ENCODE measurements around the gene H1-8. TPM values are rescaled to one million over a fixed set of nuclear protein-coding genes. Genes with fewer than 3 reads are reported as not detected.
"Not testable (repeated sequence)": the region's sequence is repeated elsewhere in the genome, so short reads cannot be mapped to it uniquely, and the experiment has no call there.

The H1-8 gene
- total and polyA plus RNA-seq, 2 experiments from 2014 or later = not detected

GRCh38 chr3:129514110-129514509, 28.9 kb upstream of the H1-8 start:
- Histone ChIP-seq H3K36me3 (no peaks in the 10 kb centered on the region), H3K4me1 (ENCODE audit: low read depth) (peaks cover 7% of the 10 kb centered on the region), H3K27ac (peak overlapping the region; percentile 16), H3K9me3 (ENCODE audit: low read depth) (no peaks in the 10 kb centered on the region), H3K4me3 (no peak overlapping the region), H3K27me3 (no peaks in the 10 kb centered on the region)
- no peak for TF ChIP-seq CTCF (IDR thresholded peaks at IDR 0.05; ENCODE audit: low read depth, low read length)
- DNase-seq (ENCODE audit: low read depth in 1 of 2, low spot score in 1 of 2) = no peak

- H3K9me3 ChIP-seq (ENCODE audit: low read depth) = no peaks in the 10 kb centered on the region
- no peak overlapping the region for H3K27ac ChIP-seq
- H3K4me1 ChIP-seq (ENCODE audit: low read depth) = peaks cover 7% of the 10 kb centered on the region
- H3K36me3 ChIP-seq = no peaks in the 10 kb centered on the region
- DNase-seq (ENCODE audit: low read depth in 1 of 2, low spot score in 1 of 2) = no peak
- TF ChIP-seq CTCF (IDR thresholded peaks at IDR 0.05; ENCODE audit: low read depth, low read length) = no peak
- no peaks in the 10 kb centered on the region for H3K27me3 ChIP-seq
- no peak overlapping the region for H3K4me3 ChIP-seq
Observed at GRCh38 chr3:129514563-129514962, 28.4 kb upstream of the H1-8 start.

- not testable (repeated sequence) for H3K36me3 ChIP-seq; DNase-seq (ENCODE audit: low read depth in 1 of 2, low spot score in 1 of 2); H3K27ac ChIP-seq
Observed at GRCh38 chr3:129515108-129515820, 27.7 kb upstream of the H1-8 start.

GRCh38 chr3:129515821-129516432, 27.0 kb upstream of the H1-8 start:
- DNase-seq (ENCODE audit: low read depth in 1 of 2, low spot score in 1 of 2); H3K36me3 ChIP-seq; H3K4me3 ChIP-seq; H3K4me1 ChIP-seq (ENCODE audit: low read depth); H3K27me3 ChIP-seq; H3K27ac ChIP-seq; H3K9me3 ChIP-seq (ENCODE audit: low read depth): not testable (repeated sequence)

More at GRCh38 chr3:129515108-129515820, 27.7 kb upstream of the H1-8 start:
- H3K9me3 ChIP-seq (ENCODE audit: low read depth); H3K4me1 ChIP-seq (ENCODE audit: low read depth); H3K27me3 ChIP-seq; H3K4me3 ChIP-seq: not testable (repeated sequence)

- no peaks in the 10 kb centered on the region for H3K9me3 ChIP-seq (ENCODE audit: low read depth)
- no peak for DNase-seq (ENCODE audit: low read depth in 1 of 2, low spot score in 1 of 2)
- no peak for TF ChIP-seq CTCF (IDR thresholded peaks at IDR 0.05; ENCODE audit: low read depth, low read length)
- peaks cover 7% of the 10 kb centered on the region for H3K4me1 ChIP-seq (ENCODE audit: low read depth)
- no peaks in the 10 kb centered on the region for H3K36me3 ChIP-seq
- no peak overlapping the region for H3K27ac ChIP-seq
- no peaks in the 10 kb centered on the region for H3K27me3 ChIP-seq
- no peak overlapping the region for H3K4me3 ChIP-seq
Observed at GRCh38 chr3:129517516-129517915, 25.5 kb upstream of the H1-8 start.

GRCh38 chr3:129518038-129518561, 24.9 kb upstream of the H1-8 start:
- H3K9me3 ChIP-seq (ENCODE audit: low read depth) = no peaks in the 10 kb centered on the region
- no peak for TF ChIP-seq CTCF (IDR thresholded peaks at IDR 0.05; ENCODE audit: low read depth, low read length)
- no peak overlapping the region for H3K27ac ChIP-seq
- no peak for DNase-seq (ENCODE audit: low read depth in 1 of 2, low spot score in 1 of 2)
- H3K4me1 ChIP-seq (ENCODE audit: low read depth) = peaks cover 7% of the 10 kb centered on the region
- H3K36me3 ChIP-seq = no peaks in the 10 kb centered on the region
- H3K27me3 ChIP-seq = no peaks in the 10 kb centered on the region
- H3K4me3 ChIP-seq = no peak overlapping the region
